Measurements from ENCODE around the gene NSD2.

Gene NSD2

GRCh38 chr4:1870578-1871443 lies at the start of gene NSD2 (continued):
- no peak for TF ChIP-seq ZNF549 (tag by site-specific recombination; IDR thresholded peaks at IDR 0.05)
- no peak for TF ChIP-seq ZNF571 (tag by site-specific recombination; IDR thresholded peaks at IDR 0.05)
- TF ChIP-seq ZNF19 (tag by site-specific recombination; IDR thresholded peaks at IDR 0.05; ENCODE audit: low read depth): no peak
- no peak for TF ChIP-seq ZNF174 (tag by site-specific recombination; IDR thresholded peaks at IDR 0.05)
- TF ChIP-seq GLIS2 (tag by site-specific recombination; IDR thresholded peaks at IDR 0.05): peak; percentile 80
- TF ChIP-seq ZNF391 (tag by site-specific recombination; IDR thresholded peaks at IDR 0.05; ENCODE audit: borderline replicate concordance, low read depth): no peak
- TF ChIP-seq ZNF596 (tag by site-specific recombination; IDR thresholded peaks at IDR 0.05): no peak
- no peak for TF ChIP-seq ZSCAN16 (tag by site-specific recombination; IDR thresholded peaks at IDR 0.05)
- TF ChIP-seq SALL2 (tag by site-specific recombination; IDR thresholded peaks at IDR 0.05; ENCODE audit: borderline replicate concordance): no peak
- peak; percentile 53; the same call in 1 of the 2 replicates for TF ChIP-seq KLF10 (tag by site-specific recombination; IDR thresholded peaks at IDR 0.05)
- TF ChIP-seq ZNF776 (tag by site-specific recombination; IDR thresholded peaks at IDR 0.05; ENCODE audit: borderline replicate concordance): no peak
- TF ChIP-seq ZNF184 (tag by site-specific recombination; IDR thresholded peaks at IDR 0.05): no peak
- TF ChIP-seq ZNF510 (tag by site-specific recombination; IDR thresholded peaks at IDR 0.05; ENCODE audit: insufficient replicate concordance): no peak
- TF ChIP-seq ZNF311 (tag by site-specific recombination; IDR thresholded peaks at IDR 0.05; ENCODE audit: borderline replicate concordance): no peak
- TF ChIP-seq ZNF558 (tag by site-specific recombination; IDR thresholded peaks at IDR 0.05): no peak
- no peak for TF ChIP-seq MYNN (tag by site-specific recombination; IDR thresholded peaks at IDR 0.05; ENCODE audit: borderline replicate concordance)
- no peak for TF ChIP-seq ZNF366 (tag by site-specific recombination; conservative IDR thresholded peaks at IDR 0.05)
- no peak for TF ChIP-seq SCRT2 (tag by site-specific recombination; IDR thresholded peaks at IDR 0.05)
- no peak for TF ChIP-seq ZNF785 (tag by site-specific recombination; IDR thresholded peaks at IDR 0.05)
- TF ChIP-seq ZNF138 (tag by site-specific recombination; IDR thresholded peaks at IDR 0.05; ENCODE audit: borderline replicate concordance): no peak
- no peak for TF ChIP-seq ZNF292 (tag by site-specific recombination; IDR thresholded peaks at IDR 0.05; ENCODE audit: borderline replicate concordance, low read depth)
- TF ChIP-seq INSM2 (tag by site-specific recombination; IDR thresholded peaks at IDR 0.05): no peak
- no peak for TF ChIP-seq PBX3 (CRISPR knock-in tag; IDR thresholded peaks at IDR 0.05)
- no peak for TF ChIP-seq GLI2 (tag by site-specific recombination; IDR thresholded peaks at IDR 0.05; ENCODE audit: borderline replicate concordance, low read depth)
- peak; percentile 90 for TF ChIP-seq ZBTB20 (tag by site-specific recombination; IDR thresholded peaks at IDR 0.05)
- no peak for TF ChIP-seq ZNF16 (tag by site-specific recombination; IDR thresholded peaks at IDR 0.05; ENCODE audit: low read depth)
- TF ChIP-seq ZNF398 (tag by site-specific recombination; IDR thresholded peaks at IDR 0.05): peak; percentile 56
- TF ChIP-seq ZBTB48 (tag by site-specific recombination; IDR thresholded peaks at IDR 0.05): peak; percentile 70
- TF ChIP-seq ZFP3 (tag by site-specific recombination; IDR thresholded peaks at IDR 0.05; ENCODE audit: low read depth): no peak
- peak; percentile 68 for TF ChIP-seq SP7 (tag by site-specific recombination; IDR thresholded peaks at IDR 0.05)
- TF ChIP-seq ZBTB17 (tag by site-specific recombination; IDR thresholded peaks at IDR 0.05): no peak
- TF ChIP-seq ZNF639 (tag by site-specific recombination; IDR thresholded peaks at IDR 0.05): no peak
- no peak for TF ChIP-seq ZFP37 (tag by site-specific recombination; IDR thresholded peaks at IDR 0.05)
- TF ChIP-seq BCL11B (tag by site-specific recombination; IDR thresholded peaks at IDR 0.05; ENCODE audit: low read depth): no peak
- TF ChIP-seq HOXA7 (CRISPR knock-in tag; IDR thresholded peaks at IDR 0.05; ENCODE audit: borderline replicate concordance): no peak
- TF ChIP-seq ZNF175 (tag by site-specific recombination; IDR thresholded peaks at IDR 0.05): no peak
